Prostate gland (tissue), 2 donors: Measurements from ENCODE around the gene DAP. TPM values are rescaled to one million over a fixed set of nuclear protein-coding genes. Genes with fewer than 3 reads are reported as not detected.

Experiments used
- DNase-seq: peaks from one replicate; pipeline ENCODE4 v3.0.0-alpha.2; 2019; ENCODE audit warnings: low spot score
- H3K27ac ChIP-seq, 2 donors: fragments of 200-600 bp; sonication (generic); 2 replicates each; pipeline ENCODE4 v1.5.1; 2017 to 2019
- H3K27me3 ChIP-seq: fragments of 200-600 bp; sonication (generic); replicated peaks from 2 replicates; pipeline ENCODE4 v1.5.1; 2019; ENCODE audit not compliant: insufficient read depth
- H3K36me3 ChIP-seq, 2 donors: fragments of 200-600 bp; sonication (generic); 1 replicate in 1 of 2; 2 replicates in 1 of 2; pipeline versions ENCODE4 v1.5.1 to v1.8.1; 2017 to 2019
- H3K4me1 ChIP-seq: fragments of 200-600 bp; sonication (generic); replicated peaks from 2 replicates; pipeline ENCODE4 v1.5.1; 2019
- H3K4me3 ChIP-seq, 2 donors: fragments of 200-600 bp; sonication (generic); 2 replicates each; pipeline ENCODE4 v1.5.1; 2017 to 2019
- H3K9me3 ChIP-seq: fragments of 200-600 bp; sonication (generic); 2 replicates; pipeline ENCODE4 v1.5.1; 2017
- POLR2A ChIP-seq: fragments of 450-650 bp; IDR thresholded peaks from one replicate; pipeline ENCODE4 v1.6.1; 2016; ENCODE audit warnings: antibody characterized with exemption, mild to moderate bottlenecking
- POLR2AphosphoS5 ChIP-seq: sonication (generic); formaldehyde crosslinking; IDR thresholded peaks from one replicate; pipeline ENCODE4 v1.6.1; 2017; ENCODE audit warnings: antibody characterized with exemption
- WGBS: methylation state at CpG from one replicate; pipeline ENCODE4 v1.1.5; 2018; 5-methylcytosine and 5-hydroxymethylcytosine counted together
- intact Hi-C: fragments of 100-400 bp; cut with DNase I; formaldehyde crosslinking; loops from one replicate; pipeline ENCODE4 v1.14.2; 2022
- total RNA-seq, 2 donors: library from RNA; depleted of rRNA; stranded (reverse); fragments of >200 nt; gene quantifications; one replicate each; pipeline ENCODE4 v1.1.0, GENCODE V29; 2016
- TF ChIP-seq, protein P1 (sequence below), 4 experiments: fragments of 200-600 bp in 2 of 4; fragments of 450-650 bp in 2 of 4; sonication (generic) in 2 of 4; IDR thresholded peaks; 1 replicate in 3 of 4; 2 replicates in 1 of 4; pipeline ENCODE4 v1.5.1; 2016 to 2019; ENCODE audit warnings: antibody characterized with exemption in 4 of 4, mild to moderate bottlenecking in 2 of 4, moderate library complexity in 2 of 4

Gene DAP
- total RNA-seq, 2 donors from 2014 or later: 86.2 to 111 TPM

DNA sequence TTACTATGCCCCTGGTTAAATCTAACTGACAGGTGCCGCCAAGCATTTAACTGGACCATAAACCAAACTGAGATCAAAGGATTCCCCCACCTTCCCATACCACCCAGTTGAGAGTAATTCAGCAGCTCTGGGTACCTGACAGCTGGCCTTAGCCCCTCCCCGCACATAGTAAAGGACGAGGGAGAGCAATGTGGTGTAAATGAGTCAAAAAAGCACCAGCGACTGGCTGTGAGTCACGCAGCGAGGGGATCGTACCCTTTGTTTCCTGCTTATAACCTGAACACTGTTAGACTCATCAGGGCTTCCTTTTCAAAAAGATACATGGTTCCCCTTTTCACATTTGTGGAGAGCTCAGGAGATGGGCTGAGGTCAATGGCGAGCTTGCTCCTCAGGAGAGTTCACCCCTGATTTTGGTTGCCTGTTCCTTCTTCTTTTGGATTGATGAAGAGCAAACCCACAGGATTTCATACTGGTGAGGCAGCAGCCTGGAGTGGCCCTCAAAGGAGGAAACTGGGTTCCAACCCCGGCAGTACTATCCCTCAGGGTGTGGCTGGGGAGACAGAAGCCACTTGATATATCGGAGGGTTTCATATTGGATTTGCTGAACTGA is 125.7 kb downstream of the DAP start:
- Histone ChIP-seq H3K27me3 (no peaks in the 10 kb centered on the region), H3K36me3 (no peaks in the 10 kb centered on the region), H3K27ac (no peak overlapping the region), H3K9me3 (no peaks in the 10 kb centered on the region), H3K4me1 (no peaks in the 10 kb centered on the region), H3K4me3 (no peak overlapping the region)
- no peak for DNase-seq
- TF ChIP-seq POLR2AphosphoS5 (no peak), POLR2A (no peak)
- TF ChIP-seq, protein P1, sequence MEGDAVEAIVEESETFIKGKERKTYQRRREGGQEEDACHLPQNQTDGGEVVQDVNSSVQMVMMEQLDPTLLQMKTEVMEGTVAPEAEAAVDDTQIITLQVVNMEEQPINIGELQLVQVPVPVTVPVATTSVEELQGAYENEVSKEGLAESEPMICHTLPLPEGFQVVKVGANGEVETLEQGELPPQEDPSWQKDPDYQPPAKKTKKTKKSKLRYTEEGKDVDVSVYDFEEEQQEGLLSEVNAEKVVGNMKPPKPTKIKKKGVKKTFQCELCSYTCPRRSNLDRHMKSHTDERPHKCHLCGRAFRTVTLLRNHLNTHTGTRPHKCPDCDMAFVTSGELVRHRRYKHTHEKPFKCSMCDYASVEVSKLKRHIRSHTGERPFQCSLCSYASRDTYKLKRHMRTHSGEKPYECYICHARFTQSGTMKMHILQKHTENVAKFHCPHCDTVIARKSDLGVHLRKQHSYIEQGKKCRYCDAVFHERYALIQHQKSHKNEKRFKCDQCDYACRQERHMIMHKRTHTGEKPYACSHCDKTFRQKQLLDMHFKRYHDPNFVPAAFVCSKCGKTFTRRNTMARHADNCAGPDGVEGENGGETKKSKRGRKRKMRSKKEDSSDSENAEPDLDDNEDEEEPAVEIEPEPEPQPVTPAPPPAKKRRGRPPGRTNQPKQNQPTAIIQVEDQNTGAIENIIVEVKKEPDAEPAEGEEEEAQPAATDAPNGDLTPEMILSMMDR (IDR thresholded peaks at IDR 0.05): no peak
- 61% methylated on average over 10 of the region's 10 CpGs for WGBS
- intact Hi-C loops: no loop called here

DNA sequence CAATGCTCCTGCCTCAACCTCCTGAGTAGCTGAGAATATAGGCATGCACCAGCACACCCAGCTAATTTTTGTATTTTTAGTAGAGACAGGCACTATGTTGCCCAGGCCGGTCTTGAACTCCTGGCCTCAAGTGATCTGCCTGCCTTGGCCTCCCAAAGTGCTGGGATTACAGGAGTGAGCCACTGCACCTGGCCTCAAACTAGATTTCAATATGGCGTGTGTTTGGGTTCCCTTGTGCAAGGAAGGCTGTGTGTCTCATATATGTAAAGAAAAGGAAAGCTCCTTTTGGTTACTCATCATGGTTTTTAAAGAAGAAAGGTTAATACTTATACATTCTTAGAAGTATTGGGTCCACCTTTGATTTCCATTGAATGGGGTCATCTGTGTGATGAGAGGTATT is 126.5 kb downstream of the DAP start:
- 93% methylated on average over 2 of the region's 2 CpGs for WGBS
- Histone ChIP-seq H3K27me3 (no peaks in the 10 kb centered on the region), H3K4me3 (no peak overlapping the region), H3K9me3 (no peaks in the 10 kb centered on the region), H3K4me1 (no peaks in the 10 kb centered on the region), H3K27ac (no peak overlapping the region), H3K36me3 (no peaks in the 10 kb centered on the region)
- intact Hi-C loops: no loop called here
- DNase-seq: no peak
- no peak for TF ChIP-seq POLR2A
- no peak for TF ChIP-seq POLR2AphosphoS5
- TF ChIP-seq, protein P1 (IDR thresholded peaks at IDR 0.05): no peak

DNA sequence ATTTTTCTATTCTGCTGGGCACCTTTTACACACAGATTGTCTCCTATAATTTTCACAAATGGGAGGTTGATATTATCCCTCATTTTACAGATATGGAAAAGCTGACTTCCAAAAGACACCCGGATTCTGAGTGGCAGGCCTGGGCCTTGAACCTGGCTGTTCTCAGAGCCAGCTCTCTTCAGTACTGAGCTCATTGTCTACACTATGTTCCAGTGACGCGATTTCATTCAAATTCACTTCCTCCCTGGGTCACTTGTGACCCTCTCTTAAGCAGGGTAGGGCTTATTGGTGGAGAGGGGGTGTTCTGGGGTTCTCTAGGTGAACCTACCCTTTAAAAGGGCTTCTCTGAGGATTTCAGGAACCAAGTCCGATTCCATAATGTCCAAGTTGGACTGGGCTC is 127.0 kb downstream of the DAP start:
- no peaks in the 10 kb centered on the region for H3K9me3 ChIP-seq
- H3K36me3 ChIP-seq: no peaks in the 10 kb centered on the region
- H3K27ac ChIP-seq: no peak overlapping the region
- H3K4me1 ChIP-seq: no peaks in the 10 kb centered on the region
- DNase-seq: no peak
- H3K4me3 ChIP-seq: no peak overlapping the region
- TF ChIP-seq POLR2A: no peak
- no peak for TF ChIP-seq POLR2AphosphoS5
- TF ChIP-seq, protein P1 (IDR thresholded peaks at IDR 0.05): no peak
- H3K27me3 ChIP-seq: no peaks in the 10 kb centered on the region
- 84% methylated on average over 4 of the region's 4 CpGs for WGBS
- intact Hi-C loops: no loop called here

DNA sequence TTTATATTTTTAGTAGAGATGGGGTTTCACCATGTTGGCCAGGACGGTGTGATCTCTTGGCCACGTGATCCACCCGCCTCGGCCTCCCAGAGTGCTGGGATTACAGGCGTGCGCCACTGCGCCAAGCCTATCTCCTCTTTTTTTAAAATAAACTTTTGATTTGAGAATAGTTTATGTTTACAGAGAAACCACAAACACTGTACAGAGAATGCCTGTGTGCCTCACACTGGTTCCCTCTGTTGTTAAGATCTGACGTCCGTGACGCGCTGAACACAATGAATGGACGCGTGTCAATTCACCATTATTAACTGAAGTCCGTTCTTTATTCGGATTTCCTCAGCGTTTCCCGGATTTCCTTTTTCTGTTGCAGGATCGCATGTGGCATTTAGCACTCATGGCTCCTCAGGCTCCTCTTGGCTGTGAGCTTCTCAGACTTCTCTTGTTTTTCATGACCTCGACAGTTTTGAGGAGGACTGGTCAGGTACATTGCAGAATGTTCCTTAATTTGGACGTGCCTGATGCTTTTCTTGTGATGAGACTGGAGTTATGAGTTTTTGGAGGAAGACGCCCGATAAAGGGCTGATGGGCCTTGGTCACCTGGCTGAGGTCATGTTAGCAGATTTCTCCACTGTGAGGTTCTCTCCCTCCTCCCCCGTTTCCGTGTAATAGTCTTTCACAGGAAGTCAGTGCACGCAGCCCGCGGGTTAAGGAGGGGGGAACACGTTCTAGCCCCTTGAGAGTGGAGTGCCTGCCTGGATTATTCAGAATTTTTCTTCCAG is 127.6 kb downstream of the DAP start:
- no peak overlapping the region for H3K27ac ChIP-seq
- H3K27me3 ChIP-seq: no peaks in the 10 kb centered on the region
- no peak for DNase-seq
- TF ChIP-seq POLR2AphosphoS5: no peak
- TF ChIP-seq, protein P1 (IDR thresholded peaks at IDR 0.05): no peak
- TF ChIP-seq POLR2A: no peak
- H3K4me3 ChIP-seq: no peak overlapping the region
- intact Hi-C loops: no loop called here
- H3K4me1 ChIP-seq: no peaks in the 10 kb centered on the region
- WGBS: 81% methylated on average over 28 of the region's 28 CpGs
- H3K9me3 ChIP-seq: no peaks in the 10 kb centered on the region
- no peaks in the 10 kb centered on the region for H3K36me3 ChIP-seq
